NCI-H2171 (cell line): ENCODE results near the gene KRTAP20-3.

Experiments
- DNase-seq: peaks from one replicate; lab custom pipeline; 2025; lab: John Stamatoyannopoulos, UW

KRTAP20-3 gene

DNA sequence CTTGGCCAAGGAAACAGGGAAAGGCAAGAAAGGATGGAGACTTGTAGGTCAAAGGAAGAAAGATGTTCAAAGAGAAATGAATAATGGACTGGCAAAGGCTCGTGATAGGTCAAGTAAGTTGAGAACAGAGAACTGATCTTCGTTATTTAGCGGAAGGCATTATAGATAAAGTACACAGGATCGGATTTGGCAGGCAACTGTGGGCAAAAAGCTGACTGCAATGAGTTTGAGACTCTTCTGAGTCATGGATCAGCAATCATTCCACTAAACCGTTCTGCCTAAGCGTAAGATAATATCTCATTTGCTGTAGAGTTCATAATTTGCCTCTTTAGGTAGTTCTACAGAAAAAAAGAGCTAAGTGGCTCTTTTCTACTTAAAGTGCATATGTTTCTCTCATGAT lies 41.8 kb downstream of the KRTAP20-3 start:
- no peak for DNase-seq

DNA sequence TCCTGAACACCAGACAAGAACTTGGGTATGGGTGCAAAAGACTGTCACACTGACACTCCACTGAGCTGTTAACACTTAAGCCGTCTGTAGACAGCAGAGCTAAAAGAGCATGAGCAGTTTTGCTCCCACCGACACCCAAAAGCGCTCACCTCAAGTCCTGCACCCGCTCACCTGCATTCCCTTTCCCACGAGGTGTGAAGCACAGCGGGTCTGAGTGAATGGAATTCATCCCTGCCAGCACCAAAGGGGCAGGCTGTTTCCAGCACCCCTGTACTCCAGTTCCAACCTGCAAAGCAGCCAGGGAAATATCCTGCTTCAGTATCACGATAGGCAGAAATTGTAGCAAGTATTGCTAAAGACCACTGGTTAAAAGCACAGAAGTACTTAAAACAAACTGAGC lies 47.2 kb downstream of the KRTAP20-3 start:
- DNase-seq: no peak
